ENCODE measurements around the gene GZMB. TPM values are rescaled to one million over a fixed set of nuclear protein-coding genes. Genes with fewer than 3 reads are reported as not detected.

GZMB gene
- total RNA-seq, 1 donor = not detected

- H3K4me1 ChIP-seq (ENCODE audit: insufficient read depth, low read length) = no peaks in the 10 kb centered on the region
- H3K4me2 ChIP-seq (ENCODE audit: insufficient read depth, low read length) = no peak within 1 kb of the TSS
- H3K9me3 ChIP-seq (ENCODE audit: low read depth, low read length) = no peaks in the 10 kb centered on the region
- H3K79me2 ChIP-seq (ENCODE audit: insufficient read depth, low read length) = no peaks in the 10 kb centered on the region
- H3K27me3 ChIP-seq (ENCODE audit: insufficient read depth, low read length) = no peaks in the 10 kb centered on the region
- no peak within 1 kb of the TSS for H2AFZ ChIP-seq (ENCODE audit: low read length)
- TF ChIP-seq CTCF (IDR thresholded peaks at IDR 0.05; ENCODE audit: extremely low read depth, low read depth, low read length) = no peak
- H3K27ac ChIP-seq (ENCODE audit: low read depth, low read length) = no peak within 1 kb of the TSS
- H3K36me3 ChIP-seq (ENCODE audit: insufficient read depth, low read length) = no peaks in the 10 kb centered on the region
- no peaks in the 10 kb centered on the region for H4K20me1 ChIP-seq (ENCODE audit: insufficient read depth, low read length)
- DNase-seq (ENCODE audit: insufficient read length, low spot score, missing footprints) = no peak
- H3K4me3 ChIP-seq (ENCODE audit: insufficient read depth, low read length) = no peak within 1 kb of the TSS
Observed at GRCh38 chr14:24609655-24610344, 24.2 kb downstream of the GZMB start, which contains the start of gene GZMH. Gene GZMH (minus strand): TSS chr14:24609685. CDS start chr14:24609613, 72 bp downstream.

- Histone ChIP-seq H3K9me3 (ENCODE audit: low read depth, low read length) (no peaks in the 10 kb centered on the region), H3K79me2 (ENCODE audit: insufficient read depth, low read length) (no peaks in the 10 kb centered on the region), H3K27me3 (ENCODE audit: insufficient read depth, low read length) (no peaks in the 10 kb centered on the region), H4K20me1 (ENCODE audit: insufficient read depth, low read length) (no peaks in the 10 kb centered on the region), H2AFZ (ENCODE audit: low read length) (no peak overlapping the region), H3K4me2 (ENCODE audit: insufficient read depth, low read length) (no peak overlapping the region), H3K27ac (ENCODE audit: low read depth, low read length) (no peak overlapping the region), H3K4me1 (ENCODE audit: insufficient read depth, low read length) (no peaks in the 10 kb centered on the region), H3K36me3 (ENCODE audit: insufficient read depth, low read length) (no peaks in the 10 kb centered on the region), H3K4me3 (ENCODE audit: insufficient read depth, low read length) (no peak overlapping the region)
- no peak for DNase-seq (ENCODE audit: insufficient read length, low spot score, missing footprints)
- TF ChIP-seq CTCF (IDR thresholded peaks at IDR 0.05; ENCODE audit: extremely low read depth, low read depth, low read length) = no peak
Observed at GRCh38 chr14:24607635-24608514, 26.1 kb downstream of the GZMB start.

GRCh38 chr14:24607081-24607480, 26.9 kb downstream of the GZMB start:
- H3K4me2 ChIP-seq (ENCODE audit: insufficient read depth, low read length) = no peak overlapping the region
- no peaks in the 10 kb centered on the region for H3K9me3 ChIP-seq (ENCODE audit: low read depth, low read length)
- no peak overlapping the region for H2AFZ ChIP-seq (ENCODE audit: low read length)
- DNase-seq (ENCODE audit: insufficient read length, low spot score, missing footprints) = no peak
- no peaks in the 10 kb centered on the region for H3K79me2 ChIP-seq (ENCODE audit: insufficient read depth, low read length)
- TF ChIP-seq CTCF (IDR thresholded peaks at IDR 0.05; ENCODE audit: extremely low read depth, low read depth, low read length) = no peak
- no peak overlapping the region for H3K27ac ChIP-seq (ENCODE audit: low read depth, low read length)
- H3K4me3 ChIP-seq (ENCODE audit: insufficient read depth, low read length) = no peak overlapping the region
- no peaks in the 10 kb centered on the region for H3K4me1 ChIP-seq (ENCODE audit: insufficient read depth, low read length)
- H3K36me3 ChIP-seq (ENCODE audit: insufficient read depth, low read length) = no peaks in the 10 kb centered on the region
- H3K27me3 ChIP-seq (ENCODE audit: insufficient read depth, low read length) = no peaks in the 10 kb centered on the region
- no peaks in the 10 kb centered on the region for H4K20me1 ChIP-seq (ENCODE audit: insufficient read depth, low read length)

- H3K9me3 ChIP-seq (ENCODE audit: low read depth, low read length) = no peaks in the 10 kb centered on the region
- H3K4me3 ChIP-seq (ENCODE audit: insufficient read depth, low read length) = no peak overlapping the region
- no peak overlapping the region for H3K27ac ChIP-seq (ENCODE audit: low read depth, low read length)
- no peaks in the 10 kb centered on the region for H4K20me1 ChIP-seq (ENCODE audit: insufficient read depth, low read length)
- no peak for TF ChIP-seq CTCF (IDR thresholded peaks at IDR 0.05; ENCODE audit: extremely low read depth, low read depth, low read length)
- no peak for DNase-seq (ENCODE audit: insufficient read length, low spot score, missing footprints)
- H3K4me2 ChIP-seq (ENCODE audit: insufficient read depth, low read length) = no peak overlapping the region
- H3K79me2 ChIP-seq (ENCODE audit: insufficient read depth, low read length) = no peaks in the 10 kb centered on the region
- H2AFZ ChIP-seq (ENCODE audit: low read length) = no peak overlapping the region
- H3K4me1 ChIP-seq (ENCODE audit: insufficient read depth, low read length) = no peaks in the 10 kb centered on the region
- no peaks in the 10 kb centered on the region for H3K27me3 ChIP-seq (ENCODE audit: insufficient read depth, low read length)
- no peaks in the 10 kb centered on the region for H3K36me3 ChIP-seq (ENCODE audit: insufficient read depth, low read length)
Observed at GRCh38 chr14:24606297-24606696, 27.7 kb downstream of the GZMB start.

Measured in osteoblast (primary cell).